Neural cell (in vitro differentiated cells): ENCODE measurements around the gene ZNF804B. TPM values are rescaled to one million over a fixed set of nuclear protein-coding genes. Genes with fewer than 3 reads are reported as not detected.

Source experiments
- H2AFZ ChIP-seq: fragments of 200-600, 300-800 bp; sonication (generic), shearing (Covaris generic); 2 replicates; pipeline ENCODE4 v1.6.0; 2014; ENCODE audit warnings: low read depth, mild to moderate bottlenecking, antibody characterized with exemption, low read length, moderate library complexity
- H3F3A ChIP-seq: fragments of 200-600 bp; shearing (Covaris generic); 2 replicates; pipeline ENCODE4 v1.6.1; 2016; ENCODE audit warnings: mild to moderate bottlenecking, moderate library complexity, mixed read lengths, antibody characterized with exemption, low read length; ENCODE audit not compliant: insufficient read depth, poor library complexity, severe bottlenecking
- H3K27ac ChIP-seq: fragments of 200-600, 300-800 bp; sonication (generic), shearing (Covaris generic); 2 replicates; pipeline ENCODE4 v1.5.1; 2014; ENCODE audit warnings: mild to moderate bottlenecking, low read length, moderate library complexity
- H3K27me3 ChIP-seq: fragments of 300-800, 200-600 bp; sonication (generic), shearing (Covaris generic); 2 replicates; pipeline ENCODE4 v1.6.0; 2014; ENCODE audit warnings: mild to moderate bottlenecking, low read depth, low read length, moderate library complexity; ENCODE audit not compliant: insufficient read depth
- H3K36me3 ChIP-seq: fragments of 300-800, 200-600 bp; sonication (generic), shearing (Covaris generic); 2 replicates; pipeline ENCODE4 v1.5.1; 2014; ENCODE audit warnings: mild to moderate bottlenecking, antibody characterized with exemption, low read length, moderate library complexity; ENCODE audit not compliant: insufficient read depth
- H3K4me2 ChIP-seq: fragments of 300-800, 200-600 bp; sonication (generic), shearing (Covaris generic); 2 replicates; pipeline ENCODE4 v1.6.0; 2014; ENCODE audit warnings: mild to moderate bottlenecking, low read length
- H3K4me3 ChIP-seq: fragments of 300-800, 200-600 bp; sonication (generic), shearing (Covaris generic); 2 replicates; pipeline ENCODE4 v1.5.1; 2014; ENCODE audit warnings: mild to moderate bottlenecking, low read length, moderate library complexity
- H3K79me2 ChIP-seq: fragments of 200-600 bp; shearing (Covaris generic); replicated peaks from 2 replicates; pipeline ENCODE4 v1.6.0; 2014; ENCODE audit warnings: mild to moderate bottlenecking, low read length, moderate library complexity; ENCODE audit not compliant: insufficient read depth
- H3K9ac ChIP-seq: fragments of 300-800, 200-600 bp; sonication (generic), shearing (Covaris generic); 2 replicates; pipeline ENCODE4 v1.6.1; 2016; ENCODE audit warnings: mild to moderate bottlenecking, low read length, mixed read lengths
- H3K9me2 ChIP-seq: fragments of 200-600 bp; shearing (Covaris generic); 2 replicates; pipeline ENCODE4 v1.6.1; 2016; ENCODE audit warnings: mild to moderate bottlenecking, low read length, mixed read lengths; ENCODE audit not compliant: insufficient read depth
- H3K9me3 ChIP-seq: fragments of 200-600, 300-800 bp; sonication (generic), shearing (Covaris generic); 2 replicates; pipeline ENCODE4 v1.6.1; 2016; ENCODE audit warnings: mild to moderate bottlenecking, mixed run types, low read length, moderate library complexity, mixed read lengths
- H4K20me1 ChIP-seq: fragments of 200-600 bp; shearing (Covaris generic); 2 replicates; pipeline ENCODE4 v1.6.1; 2016; ENCODE audit warnings: mild to moderate bottlenecking, mixed run types; ENCODE audit not compliant: insufficient read depth
- CTCF ChIP-seq: fragments of 450-650 bp; IDR thresholded peaks from 2 replicates; pipeline ENCODE4 v1.5.1; 2014; ENCODE audit warnings: antibody characterized with exemption, mild to moderate bottlenecking, moderate library complexity; ENCODE audit not compliant: poor library complexity, severe bottlenecking
- EP300 ChIP-seq: fragments of 450-650 bp; conservative IDR thresholded peaks from 2 replicates; pipeline ENCODE4 v1.6.1; 2014; ENCODE audit warnings: antibody characterized with exemption, mild to moderate bottlenecking, moderate library complexity; ENCODE audit not compliant: poor library complexity, severe bottlenecking
- EZH2 ChIP-seq: fragments of 200-600, 300-800 bp; shearing (Covaris generic), sonication (generic); IDR thresholded peaks from 2 replicates; pipeline ENCODE4 v1.6.1; 2014; ENCODE audit warnings: antibody characterized with exemption, low read length, borderline replicate concordance, mild to moderate bottlenecking; ENCODE audit not compliant: insufficient read depth, poor library complexity, severe bottlenecking
- MXI1 ChIP-seq: fragments of 450-650 bp; conservative IDR thresholded peaks from 2 replicates; pipeline ENCODE4 v1.6.1; 2014; ENCODE audit warnings: antibody characterized with exemption, mild to moderate bottlenecking; ENCODE audit not compliant: poor library complexity, severe bottlenecking
- POLR2AphosphoS5 ChIP-seq: IDR thresholded peaks from 2 replicates; pipeline ENCODE4 v1.6.1; 2012
- RAD21 ChIP-seq: fragments of 450-650 bp; conservative IDR thresholded peaks from 2 replicates; pipeline ENCODE4 v1.6.1; 2014; ENCODE audit warnings: antibody characterized with exemption, mild to moderate bottlenecking, moderate library complexity
- REST ChIP-seq: IDR thresholded peaks from 2 replicates; pipeline ENCODE4 v1.6.1; 2012; ENCODE audit warnings: borderline replicate concordance
- SMC3 ChIP-seq: fragments of 450-650 bp; conservative IDR thresholded peaks from 2 replicates; pipeline ENCODE4 v1.6.1; 2014; ENCODE audit warnings: antibody characterized with exemption, mild to moderate bottlenecking, moderate library complexity; ENCODE audit not compliant: poor library complexity
- TAF1 ChIP-seq: IDR thresholded peaks from 2 replicates; pipeline ENCODE4 v1.6.1; 2012; ENCODE audit warnings: low read depth
- polyA plus RNA-seq: library from polyadenylated mRNA; depleted of rRNA; stranded (reverse); fragments of >200 nt; gene quantifications from 2 replicates; pipeline ENCODE4 v1.2.3, GENCODE V29; 2014

The ZNF804B gene
- polyA plus RNA-seq, 1 donor from 2014 or later: 0.37 TPM

GRCh38 chr7:89264126-89264525 lies 504.6 kb downstream of the ZNF804B start:
- H4K20me1 ChIP-seq: no peaks in the 10 kb centered on the region
- H3K9me2 ChIP-seq: no peaks in the 10 kb centered on the region
- no peaks in the 10 kb centered on the region for H3K79me2 ChIP-seq
- no peak overlapping the region for H3K27ac ChIP-seq
- no peak overlapping the region for H2AFZ ChIP-seq
- no peaks in the 10 kb centered on the region for H3F3A ChIP-seq
- H3K36me3 ChIP-seq: no peaks in the 10 kb centered on the region
- TF ChIP-seq RAD21: no peak
- TF ChIP-seq EZH2: no peak
- no peaks in the 10 kb centered on the region for H3K27me3 ChIP-seq
- no peak overlapping the region for H3K9ac ChIP-seq
- H3K9me3 ChIP-seq: no peaks in the 10 kb centered on the region
- H3K4me3 ChIP-seq: no peak overlapping the region
- H3K4me2 ChIP-seq: no peak overlapping the region

- Histone ChIP-seq H3K79me2 (no peaks in the 10 kb centered on the region), H3K9me3 (no peaks in the 10 kb centered on the region), H3K27ac (no peak overlapping the region), H2AFZ (no peak overlapping the region), H3K4me2 (no peak overlapping the region), H4K20me1 (no peaks in the 10 kb centered on the region), H3K27me3 (no peaks in the 10 kb centered on the region), H3K36me3 (no peaks in the 10 kb centered on the region), H3F3A (no peaks in the 10 kb centered on the region), H3K9me2 (no peaks in the 10 kb centered on the region), H3K9ac (no peak overlapping the region), H3K4me3 (no peak overlapping the region)
- TF ChIP-seq REST (no peak), SMC3 (no peak), CTCF (no peak), TAF1 (no peak), EZH2 (no peak), RAD21 (no peak), POLR2AphosphoS5 (no peak), MXI1 (no peak), EP300 (no peak)
Measured at GRCh38 chr7:89265631-89266030, 506.1 kb downstream of the ZNF804B start.

GRCh38 chr7:89283302-89283701 lies 523.8 kb downstream of the ZNF804B start:
- Histone ChIP-seq H3K9me3 (no peaks in the 10 kb centered on the region), H3F3A (no peaks in the 10 kb centered on the region), H3K27ac (no peak overlapping the region), H4K20me1 (no peaks in the 10 kb centered on the region), H3K36me3 (no peaks in the 10 kb centered on the region), H3K27me3 (no peaks in the 10 kb centered on the region), H3K9me2 (no peaks in the 10 kb centered on the region), H3K9ac (no peak overlapping the region), H3K4me3 (no peak overlapping the region), H3K4me2 (no peak overlapping the region), H2AFZ (no peak overlapping the region), H3K79me2 (no peaks in the 10 kb centered on the region)
- TF ChIP-seq EZH2 (no peak), CTCF (no peak), POLR2AphosphoS5 (peak; percentile 23), TAF1 (no peak), SMC3 (no peak)
